Body of pancreas (tissue), 4 donors: ENCODE data around the gene ITPR2. TPM values are rescaled to one million over a fixed set of nuclear protein-coding genes. Genes with fewer than 3 reads are reported as not detected.

Experiments used
- ATAC-seq: fragments of 150-250 bp; one replicate; pipeline ENCODE4 v1.9.1; 2016
- DNase-seq, 4 donors: peaks; one replicate each; pipeline ENCODE4 v3.0.0-alpha.2; 2019
- H3K27ac ChIP-seq, 4 donors: fragments of 200-600 bp; sonication (generic); 1 replicate in 3 of 4; 2 replicates in 1 of 4; pipeline versions ENCODE4 v1.5.1 to v1.6.1; 2016 to 2019; ENCODE audit warnings: mild to moderate bottlenecking in 1 of 4, mixed read lengths in 1 of 4, moderate library complexity in 1 of 4
- H3K27me3 ChIP-seq, 2 donors: fragments of 200-600 bp; sonication (generic); one replicate each; pipeline ENCODE4 v1.6.0; 2016; ENCODE audit warnings: mild to moderate bottlenecking in 1 of 2
- H3K36me3 ChIP-seq, 2 donors: fragments of 200-600 bp; sonication (generic); replicated peaks in 1 of 2; 2 replicates each; pipeline ENCODE4 v1.5.1; 2016; ENCODE audit warnings: low read depth in 2 of 2; ENCODE audit not compliant: insufficient read depth in 1 of 2
- H3K4me1 ChIP-seq: fragments of 200-600 bp; sonication (generic); one replicate; pipeline ENCODE4 v1.6.0; 2016
- H3K4me3 ChIP-seq, 2 donors: fragments of 200-600 bp; sonication (generic); 1 replicate in 1 of 2; 2 replicates in 1 of 2; pipeline ENCODE4 v1.5.1; 2016 to 2019
- H3K9me3 ChIP-seq, 3 donors: fragments of 200-600 bp; sonication (generic); 1 replicate in 2 of 3; 2 replicates in 1 of 3; pipeline ENCODE4 v1.5.1; 2016
- POLR2A ChIP-seq, 3 donors: fragments of 450-650 bp; IDR thresholded peaks; one replicate each; pipeline ENCODE4 v1.6.1; 2016; ENCODE audit warnings: antibody characterized with exemption in 3 of 3, mild to moderate bottlenecking in 2 of 3
- WGBS, 2 donors: methylation state at CpG; one replicate each; pipeline ENCODE4 v1.1.5; 2017; 5-methylcytosine and 5-hydroxymethylcytosine counted together
- intact Hi-C: fragments of 100-400 bp; cut with DNase I; formaldehyde crosslinking; loops from one replicate; pipeline ENCODE4 v1.15.1; 2023
- small RNA-seq: library from RNA; depleted of rRNA; stranded (forward); fragments of <200 nt; gene quantifications from one replicate; pipeline ENCODE3, GENCODE V24; 2016
- total RNA-seq, 2 donors: library from RNA; depleted of rRNA; stranded (reverse); fragments of >200 nt; gene quantifications; one replicate each; pipeline ENCODE4 v1.1.0, GENCODE V29; 2016
- TF ChIP-seq, protein P1 (sequence below), 7 experiments: fragments of 450-650 bp in 4 of 7; fragments of 200-600 bp in 3 of 7; sonication (generic) in 3 of 7; IDR thresholded peaks; one replicate each; pipeline ENCODE4 v1.5.1; 2016 to 2019; ENCODE audit warnings: antibody characterized with exemption in 7 of 7

Gene ITPR2
- total RNA-seq, 2 donors from 2014 or later, result 37.4 to 92.9 TPM

GRCh38 chr12:26287671-26288381 lies 545.2 kb downstream of the ITPR2 start:
- DNase-seq (peak; percentile 49 to 80 (median 74)), ATAC-seq (peak; percentile 94)
- TF ChIP-seq, protein P1, sequence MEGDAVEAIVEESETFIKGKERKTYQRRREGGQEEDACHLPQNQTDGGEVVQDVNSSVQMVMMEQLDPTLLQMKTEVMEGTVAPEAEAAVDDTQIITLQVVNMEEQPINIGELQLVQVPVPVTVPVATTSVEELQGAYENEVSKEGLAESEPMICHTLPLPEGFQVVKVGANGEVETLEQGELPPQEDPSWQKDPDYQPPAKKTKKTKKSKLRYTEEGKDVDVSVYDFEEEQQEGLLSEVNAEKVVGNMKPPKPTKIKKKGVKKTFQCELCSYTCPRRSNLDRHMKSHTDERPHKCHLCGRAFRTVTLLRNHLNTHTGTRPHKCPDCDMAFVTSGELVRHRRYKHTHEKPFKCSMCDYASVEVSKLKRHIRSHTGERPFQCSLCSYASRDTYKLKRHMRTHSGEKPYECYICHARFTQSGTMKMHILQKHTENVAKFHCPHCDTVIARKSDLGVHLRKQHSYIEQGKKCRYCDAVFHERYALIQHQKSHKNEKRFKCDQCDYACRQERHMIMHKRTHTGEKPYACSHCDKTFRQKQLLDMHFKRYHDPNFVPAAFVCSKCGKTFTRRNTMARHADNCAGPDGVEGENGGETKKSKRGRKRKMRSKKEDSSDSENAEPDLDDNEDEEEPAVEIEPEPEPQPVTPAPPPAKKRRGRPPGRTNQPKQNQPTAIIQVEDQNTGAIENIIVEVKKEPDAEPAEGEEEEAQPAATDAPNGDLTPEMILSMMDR (IDR thresholded peaks at IDR 0.05), result no peak
- peak in 2 of 3 donors; percentile 10 to 25 for TF ChIP-seq POLR2A (IDR thresholded peaks at IDR 0.05)
- Histone ChIP-seq H3K36me3 (no peaks in the 10 kb centered on the region), H3K9me3 (no peaks in the 10 kb centered on the region), H3K27me3 (no peaks in the 10 kb centered on the region), H3K27ac (peak overlapping the region; percentile 42 to 86 (median 66)), H3K4me1 (peaks cover 22% of the 10 kb centered on the region), H3K4me3 (no peak overlapping the region)
- intact Hi-C loops, result no loop called here
- 49 to 50% methylated on average over 14 of the region's 14 CpGs for WGBS, 2 donors

Small RNAs within 50 kb of the gene (small RNA-seq; reads per million reads assigned to genes)
- gene RNA5SP354, result not detected

Other genes with a start within 250 kb of the ITPR2 start
- 10 to 100 TPM; 12.9 to 13.0 TPM for gene INTS13, start 104.8 kb upstream of the ITPR2 start, total RNA-seq
- gene FGFR1OP2, start 105.3 kb upstream of the ITPR2 start, total RNA-seq, result 10 to 100 TPM; 39.2 to 41.5 TPM
- 100 to 1,000 TPM in 1 of 2 donors, 10 to 100 TPM in 1; 55.0 to 113 TPM for gene TM7SF3, start 181.2 kb upstream of the ITPR2 start, total RNA-seq
- gene MED21, start 189.4 kb upstream of the ITPR2 start, total RNA-seq, result 10 to 100 TPM in 1 of 2 donors, 1 to 10 TPM in 1; 9.2 to 16.9 TPM
- not detected for gene C12orf71, start 249.4 kb upstream of the ITPR2 start, total RNA-seq